NCI-H1417 (cell line): ENCODE data around the gene RHOH.

Experiments
- DNase-seq, 3 experiments: peaks; one replicate each; lab custom pipeline; 2025; lab: John Stamatoyannopoulos, UW

The RHOH gene

DNA sequence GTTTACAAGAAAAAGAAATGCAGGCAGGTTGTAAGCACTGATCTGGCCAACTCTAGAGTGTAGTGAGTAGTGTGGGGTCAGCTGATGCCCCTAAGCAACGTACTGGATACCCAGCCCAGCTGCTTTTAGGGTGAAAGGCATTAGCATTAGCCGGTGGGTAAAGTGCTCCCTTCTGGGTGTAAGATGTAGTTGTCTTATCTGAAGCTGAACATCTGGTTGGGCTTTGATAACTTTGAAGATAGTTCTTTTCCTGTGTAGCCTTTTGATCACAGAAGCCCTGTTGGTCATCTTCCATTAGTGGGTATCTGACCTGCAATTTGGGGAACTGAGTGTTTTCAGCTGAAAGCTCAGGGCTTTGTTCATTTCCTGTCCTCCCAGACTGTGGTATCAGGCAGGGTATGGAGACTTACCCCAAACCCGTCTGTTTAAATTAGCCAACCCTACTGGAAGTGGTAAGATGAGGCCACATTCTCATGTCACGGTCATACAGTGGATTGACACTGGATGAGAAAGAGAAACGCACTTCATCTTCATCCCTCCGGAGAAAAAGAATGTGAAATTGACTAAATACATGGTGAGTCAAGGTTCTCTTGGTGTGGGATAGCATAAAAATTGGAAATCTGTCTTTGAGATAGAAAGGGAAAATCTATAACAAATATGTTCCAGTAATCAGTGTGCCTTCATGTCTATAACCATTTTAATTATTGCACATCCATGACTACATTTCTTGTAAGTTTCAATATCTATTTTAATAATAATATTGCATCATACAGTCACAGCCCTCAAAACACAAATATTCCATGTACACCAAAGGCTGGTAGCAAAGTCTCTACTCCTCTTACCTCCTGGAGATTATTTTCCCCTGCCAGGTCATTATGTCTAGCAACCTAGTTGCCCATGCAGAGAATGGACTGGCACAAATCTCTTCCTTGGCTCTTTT is 8.7 kb downstream of the RHOH start:
- no peak for DNase-seq

DNA sequence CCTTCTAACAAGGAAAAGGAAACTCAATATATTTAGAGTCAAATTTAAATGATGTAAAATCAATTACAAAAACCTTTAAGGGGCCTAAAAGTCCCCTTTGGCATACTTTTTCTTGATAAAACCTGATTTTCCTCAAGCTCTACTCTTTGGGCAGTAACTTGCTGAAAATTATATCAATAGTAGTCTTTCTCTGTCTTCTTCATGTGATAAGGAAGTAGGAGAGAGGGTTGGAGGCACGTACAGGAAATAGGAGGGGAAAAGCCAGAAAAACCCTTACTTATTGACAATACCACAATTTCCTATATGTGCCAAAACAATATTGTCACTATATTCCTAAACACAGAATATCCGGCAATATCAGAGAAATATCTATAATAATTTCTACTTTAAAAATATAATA is 9.6 kb downstream of the RHOH start:
- no peak for DNase-seq

- DNase-seq = no peak
Observed at GRCh38 chr4:40209401-40209800, 12.6 kb downstream of the RHOH start.

GRCh38 chr4:40210776-40211175 is 13.9 kb downstream of the RHOH start:
- DNase-seq = no peak

- DNase-seq = no peak
Observed at GRCh38 chr4:40211224-40212185, 14.7 kb downstream of the RHOH start.

- DNase-seq = no peak
Observed at GRCh38 chr4:40212674-40213527, 16.1 kb downstream of the RHOH start.

GRCh38 chr4:40214038-40214437 is 17.2 kb downstream of the RHOH start:
- no peak for DNase-seq

DNA sequence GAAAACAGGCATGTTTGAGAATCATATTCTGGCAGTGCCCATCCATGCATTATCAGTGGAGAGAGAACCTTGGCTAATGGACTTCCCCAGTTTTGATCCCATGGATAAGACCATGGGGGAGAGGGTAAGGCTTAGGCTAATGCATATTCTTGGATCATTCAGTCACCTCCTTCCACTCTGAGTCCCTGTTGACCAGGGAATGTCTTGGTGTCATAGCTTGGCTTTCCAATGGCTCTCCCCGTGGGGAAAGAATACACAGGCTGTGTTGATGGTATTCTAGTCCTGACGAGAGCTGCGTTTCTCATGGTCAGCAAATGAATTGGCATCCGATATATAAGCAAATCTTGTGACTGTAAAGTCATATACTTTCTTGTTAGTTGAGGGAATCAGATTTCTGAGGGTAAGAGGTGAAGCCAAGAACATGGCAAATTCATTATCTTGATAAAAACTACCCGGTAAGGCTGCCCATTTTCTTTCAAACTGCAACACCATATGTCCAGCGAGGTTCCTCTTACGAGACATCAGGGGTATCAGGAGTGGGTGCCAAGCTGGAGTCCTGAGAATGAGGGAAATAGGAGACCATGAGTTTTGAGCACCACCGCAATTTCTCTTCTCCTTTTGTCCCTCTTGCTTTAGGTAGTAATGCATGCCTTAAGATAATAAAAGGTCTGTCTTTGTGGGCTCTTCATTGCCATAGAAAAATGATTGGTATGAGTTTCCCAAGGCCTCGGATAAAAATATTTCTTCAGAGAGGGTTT is 18.0 kb downstream of the RHOH start:
- DNase-seq = no peak

DNA sequence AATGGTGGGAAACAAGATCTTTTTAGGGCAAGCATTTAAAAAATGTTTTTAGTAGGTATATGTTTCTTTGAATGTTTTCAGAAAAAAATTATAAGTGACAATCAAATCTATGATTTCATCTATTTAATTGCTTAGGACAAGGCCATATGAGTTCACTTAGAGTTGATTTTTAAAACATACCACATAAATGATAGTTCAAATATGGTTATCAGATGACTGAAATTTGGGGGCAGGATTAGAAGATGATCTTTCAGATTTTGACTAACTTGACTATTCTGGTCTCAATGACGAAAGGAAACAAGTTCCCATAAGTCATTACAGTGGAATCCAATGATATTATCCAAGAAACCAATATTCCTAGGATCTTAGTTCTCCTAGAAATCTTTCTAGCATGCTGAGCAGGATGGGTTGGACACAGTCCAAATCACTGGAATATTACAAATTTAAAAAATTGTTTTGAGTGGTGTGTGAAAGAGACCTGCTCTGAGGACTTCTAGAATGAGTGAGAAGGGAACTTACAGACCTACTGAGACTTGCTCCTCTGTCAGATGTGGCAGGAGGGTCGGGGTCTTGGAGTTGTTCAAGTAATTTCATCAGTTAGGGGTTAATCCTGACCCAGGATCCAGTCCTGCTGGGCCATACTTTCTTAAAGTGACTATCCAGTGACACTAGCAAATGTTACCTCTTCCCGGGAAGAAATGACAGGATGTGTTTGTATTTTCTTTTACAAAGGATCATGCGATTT is 20.0 kb downstream of the RHOH start:
- no peak for DNase-seq

- DNase-seq = no peak
Observed at GRCh38 chr4:40221744-40222143, 24.9 kb downstream of the RHOH start.

DNA sequence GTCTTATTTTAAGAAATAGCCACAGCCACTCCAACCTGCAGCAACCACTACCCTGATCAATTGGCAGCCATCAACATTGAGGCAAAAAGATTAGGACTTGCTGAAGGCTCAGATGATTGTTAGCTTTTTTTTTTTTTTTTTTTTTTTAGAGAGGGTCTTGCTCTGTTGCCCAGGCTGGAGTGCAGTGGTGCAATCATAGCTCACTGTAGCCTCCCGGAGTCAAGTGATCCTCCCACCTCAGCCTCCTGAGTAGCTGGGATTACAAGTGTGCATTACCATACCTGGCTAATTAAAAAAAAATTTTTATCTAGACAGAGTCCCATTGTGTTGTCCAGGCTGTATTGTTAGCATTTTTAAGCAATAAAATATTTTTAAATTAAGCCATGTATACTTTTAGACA is 26.5 kb downstream of the RHOH start:
- no peak for DNase-seq

GRCh38 chr4:40224432-40224831 is 27.6 kb downstream of the RHOH start:
- DNase-seq = no peak

DNA sequence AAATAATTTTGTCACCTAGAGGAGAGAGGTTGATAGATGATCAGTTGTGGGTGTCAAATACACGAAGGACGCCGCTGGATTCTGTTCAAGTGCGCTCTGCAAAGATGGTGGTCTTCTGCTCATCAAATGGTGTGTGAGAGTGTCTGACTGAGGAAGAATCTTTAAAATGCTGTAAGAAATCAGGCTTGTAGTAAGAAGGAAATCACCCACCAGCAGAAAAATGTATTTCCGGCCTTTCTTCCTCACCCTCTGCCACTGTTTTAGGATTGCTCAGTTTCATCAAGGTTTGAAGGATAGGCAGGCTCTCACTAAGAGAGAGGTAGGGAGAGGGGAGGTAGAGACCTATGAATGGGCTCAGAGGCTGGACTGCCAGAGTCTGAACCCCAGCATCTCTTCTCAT is 28.7 kb downstream of the RHOH start:
- no peak for DNase-seq

DNA sequence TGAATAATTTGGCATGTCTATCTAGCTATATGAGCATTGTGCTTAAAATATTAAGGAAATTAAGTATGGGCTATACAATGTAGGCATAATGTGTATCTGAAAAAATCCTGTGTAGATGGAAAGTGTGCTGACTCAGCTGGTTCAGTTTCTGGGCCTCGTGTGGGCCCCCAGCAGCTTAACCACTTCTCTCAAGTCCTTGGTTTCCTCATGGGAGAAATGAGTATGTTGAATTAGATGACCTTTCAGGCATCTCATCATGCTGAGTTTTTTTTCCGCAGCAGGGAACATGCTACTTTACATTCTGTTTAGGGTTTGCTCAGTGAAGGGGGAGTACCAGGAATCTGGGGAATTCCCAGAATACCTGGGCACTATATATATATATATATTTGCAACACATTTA is 30.5 kb downstream of the RHOH start:
- no peak for DNase-seq

GRCh38 chr4:40228497-40229365 is 31.9 kb downstream of the RHOH start:
- DNase-seq = no peak

DNA sequence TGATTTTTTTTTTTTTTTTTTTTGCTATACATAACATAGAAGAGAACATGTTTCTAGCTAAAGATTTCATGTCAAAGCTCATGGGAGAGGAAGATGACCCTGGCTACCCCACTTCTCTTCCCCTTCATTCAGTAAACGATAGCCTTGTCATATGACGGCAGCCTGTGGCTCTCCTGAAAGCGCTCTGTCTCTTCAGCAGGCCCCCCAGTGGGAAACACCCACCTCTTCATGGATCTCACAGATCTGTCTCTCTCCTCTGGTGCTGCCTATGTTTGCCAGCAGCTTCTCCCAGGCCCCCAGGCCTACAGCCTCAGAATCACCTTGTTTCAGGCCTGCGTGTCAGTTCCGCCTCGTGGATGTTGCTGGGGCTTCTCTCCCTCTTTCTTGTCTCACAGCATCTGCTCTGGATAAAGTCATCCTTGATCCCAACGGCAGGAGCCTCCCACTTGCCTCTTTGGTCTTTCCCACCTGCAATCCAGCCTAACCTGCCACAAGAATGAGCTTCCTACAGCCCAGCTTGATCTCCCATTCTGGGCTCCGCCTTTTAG is 34.6 kb downstream of the RHOH start:
- DNase-seq = no peak

DNA sequence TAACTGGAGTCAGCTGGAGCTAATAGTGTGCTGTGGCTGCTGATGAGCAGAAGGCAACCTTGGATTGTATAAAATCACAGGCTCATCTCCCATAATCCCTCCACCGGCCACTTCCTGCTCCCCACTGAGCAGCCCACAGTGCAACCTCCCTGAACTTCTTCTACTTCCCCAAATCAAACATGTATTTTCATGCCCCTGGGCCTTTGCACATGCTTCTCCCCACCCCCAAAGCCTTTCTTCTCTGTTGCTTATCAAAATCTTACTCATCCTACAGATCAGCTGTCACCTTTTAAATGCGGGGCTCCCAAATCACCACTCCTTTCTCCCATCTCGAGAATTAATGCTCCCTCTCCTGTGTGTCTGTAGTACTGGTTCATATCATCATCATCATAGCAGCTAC is 35.8 kb downstream of the RHOH start:
- no peak for DNase-seq

GRCh38 chr4:40233227-40233626 is 36.4 kb downstream of the RHOH start:
- DNase-seq = no peak

- no peak for DNase-seq
Observed at GRCh38 chr4:40234519-40235039, 37.7 kb downstream of the RHOH start.
